OCI-M2 (cell line): Measurements from ENCODE around the gene FAM111A.
"Not testable (repeated sequence)": the region's sequence is repeated elsewhere in the genome, so short reads cannot be mapped to it uniquely, and the experiment has no call there.

Source experiments
- DNase-seq: peaks from one replicate; lab custom pipeline; 2025; ENCODE audit not compliant: unreplicated experiment; lab: John Stamatoyannopoulos, UW

FAM111A gene

GRCh38 chr11:59142530-59143507, at the start of gene FAM111A:
Gene FAM111A (plus strand): TSS chr11:59142856. CDS start chr11:59148873, 6,017 bp downstream.
- DNase-seq, result no peak

GRCh38 chr11:59093576-59093975, 49.1 kb upstream of the FAM111A start:
- DNase-seq, result not testable (repeated sequence)

- not testable (repeated sequence) for DNase-seq
These were observed 47.4 kb upstream of the FAM111A start for GRCh38 chr11:59095225-59095624.

- DNase-seq, result not testable (repeated sequence)
These were observed 46.6 kb upstream of the FAM111A start for GRCh38 chr11:59095972-59096575.

GRCh38 chr11:59097113-59097708, 45.4 kb upstream of the FAM111A start:
- no peak for DNase-seq

- not testable (repeated sequence) for DNase-seq
These were observed 44.7 kb upstream of the FAM111A start for GRCh38 chr11:59097938-59098337.

GRCh38 chr11:59102259-59102765, 40.3 kb upstream of the FAM111A start:
- no peak for DNase-seq

GRCh38 chr11:59106363-59107336, 36.0 kb upstream of the FAM111A start, which contains the start of gene FAM111B:
Gene FAM111B (plus strand): TSS chr11:59107237. CDS start chr11:59109626, 2,389 bp downstream.
- no peak for DNase-seq

- DNase-seq, result not testable (repeated sequence)
These were observed 34.9 kb upstream of the FAM111A start for GRCh38 chr11:59107721-59108120.

- no peak for DNase-seq
These were observed 30.2 kb upstream of the FAM111A start for GRCh38 chr11:59112494-59112893.

GRCh38 chr11:59114344-59114743, 28.3 kb upstream of the FAM111A start:
- no peak for DNase-seq

GRCh38 chr11:59115553-59115952, 27.1 kb upstream of the FAM111A start:
- no peak for DNase-seq

GRCh38 chr11:59117774-59118173, 24.9 kb upstream of the FAM111A start:
- no peak for DNase-seq

- DNase-seq, result no peak
These were observed 22.8 kb upstream of the FAM111A start for GRCh38 chr11:59119826-59120225.

GRCh38 chr11:59135648-59136461, 6.8 kb upstream of the FAM111A start:
- peak; percentile 30 for DNase-seq

GRCh38 chr11:59136551-59136950, 6.1 kb upstream of the FAM111A start:
- DNase-seq, result not testable (repeated sequence)

- DNase-seq, result no peak
These were observed 5.5 kb upstream of the FAM111A start for GRCh38 chr11:59137190-59137589.

GRCh38 chr11:59138643-59139042, 4.0 kb upstream of the FAM111A start:
- no peak for DNase-seq

- no peak for DNase-seq
These were observed 1.5 kb upstream of the FAM111A start for GRCh38 chr11:59141191-59141590.
